Activated CD4-positive, alpha-beta T cell treated with anti-CD3 and anti-CD28 coated beads for 36 hours (primary cell): Measurements from ENCODE around the gene NCKAP5. TPM values are rescaled to one million over a fixed set of nuclear protein-coding genes. Genes with fewer than 3 reads are reported as not detected.
A peak's percentile ranks its signal among the peaks of the same experiment; 100 is the strongest.

Experiments used
- ATAC-seq: fragments of 200-7000 bp; cut with Tn5 transposase; one replicate; pipeline ENCODE4 v1.10.0; 2021; ENCODE audit warnings: mild to moderate bottlenecking, moderate library complexity
- CTCF ChIA-PET: fragments of 350-600 bp; sonication (Branson Sonifier 250); formaldehyde crosslinking; loops from one replicate; lab custom pipeline; 2021; ENCODE audit warnings: antibody characterized with exemption; lab: Charles Lee
- POLR2A ChIA-PET: fragments of 350-600 bp; sonication (Branson Sonifier 250); formaldehyde crosslinking; loops from one replicate; lab custom pipeline; 2021; ENCODE audit warnings: antibody characterized with exemption, inconsistent platforms; lab: Charles Lee
- DNase-seq: peaks from one replicate; pipeline ENCODE4 v3.0.0-alpha.2; 2020
- H3K27ac Mint-ChIP-seq: one replicate; pipeline ENCODE4 v1.8.0; 2021; ENCODE audit warnings: mixed read lengths
- H3K27me3 Mint-ChIP-seq: one replicate; pipeline ENCODE4 v1.8.0; 2021; ENCODE audit warnings: mixed read lengths
- H3K36me3 Mint-ChIP-seq: one replicate; pipeline ENCODE4 v1.8.0; 2021; ENCODE audit warnings: low read depth, mixed read lengths
- H3K4me1 Mint-ChIP-seq: one replicate; pipeline ENCODE4 v1.8.0; 2021; ENCODE audit warnings: mixed read lengths
- H3K4me3 Mint-ChIP-seq: one replicate; pipeline ENCODE4 v1.8.0; 2021; ENCODE audit warnings: mild to moderate bottlenecking, moderate library complexity, mixed read lengths
- H3K9me3 Mint-ChIP-seq: one replicate; pipeline ENCODE4 v1.8.0; 2021; ENCODE audit warnings: low read depth, mixed read lengths
- intact Hi-C, 2 experiments: fragments of 100-400 bp; cut with DNase I in 1 of 2; cut with micrococcal nuclease in 1 of 2; formaldehyde crosslinking; loops; one replicate each; pipeline versions ENCODE4 v1.14.2 to v1.15.1; 2022 to 2024; cut with DNase I, micrococcal nuclease
- total RNA-seq, 2 experiments: library from RNA; stranded (reverse); gene quantifications; one replicate each; pipeline ENCODE4 v1.2.3, GENCODE V29; 2021

The NCKAP5 gene
- total RNA-seq, 2 experiments from 2014 or later, result not detected

DNA sequence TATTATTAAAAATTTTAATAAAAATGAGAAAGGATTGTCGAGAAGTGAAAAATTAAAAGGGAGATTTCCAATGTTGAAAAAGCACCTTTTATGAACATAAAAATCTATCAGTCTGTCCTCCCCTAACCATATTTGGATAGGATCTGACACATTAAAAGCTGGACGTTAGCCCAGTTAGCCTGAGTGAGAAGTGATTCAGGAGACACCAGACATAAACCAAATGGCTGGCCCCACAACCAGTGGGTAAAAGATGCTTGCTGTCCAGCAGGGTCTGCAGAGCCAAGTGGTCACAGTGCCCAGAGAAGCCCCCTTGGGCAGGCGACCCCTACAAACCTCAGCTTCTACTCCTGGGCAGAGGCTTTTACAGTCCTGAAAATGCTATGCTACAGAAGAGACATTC is 644.5 kb downstream of the NCKAP5 start:
- Mint-ChIP-seq H3K27ac (no peak overlapping the region), H3K36me3 (no peaks in the 10 kb centered on the region), H3K4me1 (no peaks in the 10 kb centered on the region), H3K9me3 (peaks cover 2% of the 10 kb centered on the region), H3K4me3 (no peak overlapping the region), H3K27me3 (no peaks in the 10 kb centered on the region)
- ATAC-seq (no peak), DNase-seq (no peak)
- ChIA-PET CTCF (no interaction called here), POLR2A (no interaction called here)
- intact Hi-C loops, result no loop called here

DNA sequence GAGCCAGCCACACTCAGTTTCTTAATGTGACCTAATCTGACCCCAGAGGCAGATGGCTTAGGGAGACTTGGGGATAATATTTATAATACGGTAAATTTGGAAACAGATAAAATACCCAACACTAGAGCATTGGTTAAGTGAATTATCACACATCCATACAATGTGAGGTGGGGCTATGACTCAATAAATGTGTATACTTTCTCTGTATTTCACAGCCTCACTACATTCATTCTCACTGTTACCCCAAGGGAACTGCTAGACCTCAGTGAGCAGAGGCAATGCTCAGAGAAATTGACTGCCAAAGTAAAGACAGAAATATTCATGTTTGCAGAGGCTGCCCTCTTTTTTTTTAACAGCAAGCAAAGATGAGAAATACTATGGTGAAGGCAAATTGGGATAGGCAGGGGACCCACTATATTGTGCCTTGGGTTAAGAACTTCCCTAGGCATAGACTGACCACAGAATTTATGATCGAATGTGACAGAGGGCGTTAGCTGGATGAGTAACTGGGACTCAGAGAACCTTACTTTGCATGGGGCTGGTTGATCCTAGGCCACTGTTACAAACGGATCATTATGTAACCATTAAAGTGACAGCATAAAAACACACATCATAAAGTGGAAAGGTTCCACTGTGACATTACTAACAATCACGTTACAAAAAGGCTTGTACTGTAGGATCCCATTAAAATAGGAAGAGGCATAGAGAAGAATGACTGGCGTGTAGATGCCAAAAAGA is 652.3 kb downstream of the NCKAP5 start:
- H3K4me1 Mint-ChIP-seq, result no peaks in the 10 kb centered on the region
- H3K27me3 Mint-ChIP-seq, result no peaks in the 10 kb centered on the region
- ChIA-PET POLR2A (no interaction called here), CTCF (no interaction called here)
- no peak for DNase-seq
- no peak overlapping the region for H3K27ac Mint-ChIP-seq
- H3K9me3 Mint-ChIP-seq, result peaks cover 4% of the 10 kb centered on the region
- H3K4me3 Mint-ChIP-seq, result no peak overlapping the region
- ATAC-seq, result no peak
- no peaks in the 10 kb centered on the region for H3K36me3 Mint-ChIP-seq
- intact Hi-C loops, result no loop called here

DNA sequence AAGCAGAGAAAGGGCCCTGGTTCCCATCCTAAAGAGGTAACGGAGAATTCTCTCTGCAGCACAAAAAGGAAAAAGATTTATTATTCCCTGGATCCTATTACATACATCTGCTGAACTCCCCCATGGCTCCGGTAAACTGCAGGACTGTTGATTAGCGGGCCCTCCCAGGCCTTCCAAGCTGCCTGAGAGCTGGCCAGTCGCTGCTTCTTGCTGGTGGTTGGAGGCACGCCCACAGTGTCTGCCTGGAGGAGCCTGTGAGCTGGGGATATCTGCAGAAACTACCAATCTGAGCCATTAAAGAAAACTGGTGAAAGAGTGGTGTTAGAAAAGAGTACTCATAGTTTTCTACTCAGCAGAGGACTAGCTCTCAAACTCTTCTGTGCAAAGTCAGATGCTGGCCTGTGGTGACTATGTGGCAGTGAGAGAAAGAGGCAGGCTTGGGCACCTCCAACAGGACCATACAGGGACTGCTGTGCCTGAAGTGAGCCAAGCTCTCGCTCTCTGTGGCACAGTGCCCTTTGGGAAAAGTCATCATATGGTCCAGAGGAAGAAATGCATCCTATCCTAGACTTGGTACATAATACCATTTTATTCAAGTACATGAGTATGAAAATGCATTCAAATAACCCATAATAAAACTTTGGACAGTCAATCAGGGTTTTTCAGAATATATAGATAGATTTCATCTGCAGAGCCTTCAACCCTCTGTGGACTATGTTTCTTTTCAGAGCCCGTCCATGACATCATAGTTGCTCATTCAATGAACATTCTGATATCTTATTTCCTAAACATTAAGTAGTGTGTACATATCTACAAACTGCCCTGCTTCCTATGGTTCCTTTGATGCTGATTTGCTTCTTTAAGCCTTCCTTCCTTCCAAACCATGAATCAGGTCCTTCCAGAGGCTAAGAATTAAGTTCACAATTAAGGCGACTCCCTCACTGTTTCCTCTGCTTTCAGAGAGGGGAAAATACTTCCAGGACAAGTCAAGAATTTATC is 656.2 kb downstream of the NCKAP5 start:
- ATAC-seq (no peak), DNase-seq (no peak)
- POLR2A ChIA-PET, result no interaction called here
- Mint-ChIP-seq H3K36me3 (no peaks in the 10 kb centered on the region), H3K27ac (no peak overlapping the region), H3K9me3 (peaks cover 6% of the 10 kb centered on the region), H3K27me3 (no peaks in the 10 kb centered on the region), H3K4me3 (no peak overlapping the region), H3K4me1 (no peaks in the 10 kb centered on the region)
- intact Hi-C loops, result no loop called here
- CTCF ChIA-PET, result no interaction called here

DNA sequence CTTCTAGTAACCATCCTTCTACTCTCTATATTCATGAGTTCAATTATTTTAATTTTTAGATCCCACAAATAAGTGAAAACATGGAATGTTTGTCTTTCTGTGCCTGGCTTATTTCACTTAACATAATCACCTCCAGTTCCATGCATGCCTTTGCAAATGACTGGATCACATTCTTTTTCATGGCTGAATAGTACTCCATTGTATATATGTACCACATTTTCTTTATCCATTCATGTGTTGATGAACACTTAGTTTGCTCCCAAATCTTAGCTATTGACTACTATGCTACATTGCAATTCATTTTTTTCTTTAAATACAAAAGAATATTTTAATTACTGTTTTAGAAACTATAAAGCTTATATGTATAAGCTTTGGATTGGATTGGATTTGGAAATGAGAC is 657.8 kb downstream of the NCKAP5 start:
- ChIA-PET POLR2A (no interaction called here), CTCF (no interaction called here)
- Mint-ChIP-seq H3K27me3 (no peaks in the 10 kb centered on the region), H3K4me1 (no peaks in the 10 kb centered on the region), H3K36me3 (no peaks in the 10 kb centered on the region), H3K9me3 (peaks cover 6% of the 10 kb centered on the region), H3K27ac (no peak overlapping the region), H3K4me3 (no peak overlapping the region)
- DNase-seq (no peak), ATAC-seq (no peak)
- intact Hi-C loops, result no loop called here

DNA sequence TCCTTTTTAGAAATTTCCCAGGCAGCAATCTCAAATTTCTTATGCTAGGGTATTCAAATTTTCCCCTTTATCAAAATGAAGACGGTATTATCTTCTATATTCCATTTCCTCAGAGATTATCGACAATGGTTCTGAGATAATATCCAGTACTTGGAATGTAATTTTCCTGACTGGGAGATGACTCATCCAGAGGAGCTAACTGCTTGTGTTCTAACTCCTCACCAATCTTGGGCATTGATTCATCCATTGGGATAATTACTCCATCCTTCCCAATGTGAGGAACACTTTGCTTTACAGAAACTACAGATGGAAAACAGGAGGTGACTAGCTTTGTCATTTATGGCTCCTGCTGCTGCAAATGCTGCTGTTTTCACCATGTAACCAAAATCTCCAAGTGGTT is 658.8 kb downstream of the NCKAP5 start:
- H3K27ac Mint-ChIP-seq, result no peak overlapping the region
- intact Hi-C loops, result no loop called here

DNA sequence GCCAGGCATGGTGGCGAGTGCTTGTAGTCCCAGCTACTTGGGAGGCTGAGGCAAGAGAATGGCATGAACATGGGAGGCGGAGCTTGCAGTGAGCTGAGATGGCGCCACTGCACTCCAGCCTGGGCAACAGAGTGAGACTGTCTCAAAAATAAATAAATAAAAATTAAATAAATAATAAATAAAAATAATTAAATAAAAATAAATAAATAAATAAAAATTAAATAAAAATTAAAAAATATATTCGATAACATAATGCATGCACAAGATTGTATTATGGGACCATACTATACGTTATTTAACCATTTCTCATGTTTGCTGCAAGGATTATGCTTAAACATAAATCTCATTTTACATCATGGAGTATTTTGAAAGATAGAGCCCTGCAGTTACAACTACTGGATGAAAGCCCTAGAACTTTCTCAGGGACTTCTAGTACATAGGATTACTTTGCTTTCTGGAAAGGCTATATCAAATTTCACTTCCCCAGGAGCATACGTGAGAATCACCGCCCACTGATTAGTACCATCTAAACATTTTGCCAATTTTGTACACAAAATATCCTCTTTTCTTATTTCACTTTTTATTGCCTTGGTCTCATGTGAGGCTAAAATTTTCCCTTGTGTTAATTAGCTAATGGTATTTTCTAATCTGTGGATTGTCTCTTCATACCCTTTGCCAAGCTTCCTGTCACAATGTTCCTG is 664.0 kb downstream of the NCKAP5 start:
- no peak overlapping the region for H3K4me3 Mint-ChIP-seq
- DNase-seq (no peak), ATAC-seq (no peak)
- H3K9me3 Mint-ChIP-seq, result peaks cover 2% of the 10 kb centered on the region
- intact Hi-C loops, result no loop called here
- CTCF ChIA-PET, result no interaction called here
- no peak overlapping the region for H3K27ac Mint-ChIP-seq
- POLR2A ChIA-PET, result no interaction called here
- H3K4me1 Mint-ChIP-seq, result no peaks in the 10 kb centered on the region
- H3K27me3 Mint-ChIP-seq, result no peaks in the 10 kb centered on the region
- H3K36me3 Mint-ChIP-seq, result no peaks in the 10 kb centered on the region

More for the DNA sequence above, 658.8 kb downstream of the NCKAP5 start:
- Mint-ChIP-seq H3K4me3 (no peak overlapping the region), H3K27me3 (no peaks in the 10 kb centered on the region), H3K4me1 (no peaks in the 10 kb centered on the region), H3K9me3 (peaks cover 6% of the 10 kb centered on the region), H3K36me3 (no peaks in the 10 kb centered on the region)
- POLR2A ChIA-PET, result no interaction called here
- CTCF ChIA-PET, result interaction anchor here (0.6 kb wide), 1 partner anchor 31 kb away, joined by 3 read pairs; no protein-coding TSS in a partner anchor
- ATAC-seq (no peak), DNase-seq (no peak)

DNA sequence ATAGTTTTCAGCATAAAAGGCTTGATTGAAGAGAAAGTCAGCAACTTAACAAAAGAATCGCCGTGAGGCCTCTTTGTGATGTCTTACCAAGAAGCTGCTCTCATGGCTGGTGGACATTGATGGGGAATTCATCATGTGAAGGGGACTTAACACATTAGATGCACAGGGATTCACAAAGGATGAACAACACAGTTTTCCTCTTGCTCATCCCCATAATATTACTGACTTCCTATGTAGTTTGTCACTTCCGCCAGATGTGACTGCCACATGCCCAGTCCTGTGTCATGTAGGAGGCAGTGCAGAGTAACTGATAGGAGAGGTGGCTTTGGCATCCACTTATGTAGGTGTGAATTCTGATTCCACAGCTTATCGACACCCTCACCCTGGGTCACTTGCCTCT is 665.6 kb downstream of the NCKAP5 start:
- H3K27me3 Mint-ChIP-seq, result no peaks in the 10 kb centered on the region
- CTCF ChIA-PET, result no interaction called here
- H3K27ac Mint-ChIP-seq, result no peak overlapping the region
- no peaks in the 10 kb centered on the region for H3K4me1 Mint-ChIP-seq
- no peak for ATAC-seq
- intact Hi-C loops, result no loop called here
- DNase-seq, result no peak
- H3K36me3 Mint-ChIP-seq, result no peaks in the 10 kb centered on the region
- H3K4me3 Mint-ChIP-seq, result no peak overlapping the region
- POLR2A ChIA-PET, result no interaction called here
- peaks cover 7% of the 10 kb centered on the region for H3K9me3 Mint-ChIP-seq

DNA sequence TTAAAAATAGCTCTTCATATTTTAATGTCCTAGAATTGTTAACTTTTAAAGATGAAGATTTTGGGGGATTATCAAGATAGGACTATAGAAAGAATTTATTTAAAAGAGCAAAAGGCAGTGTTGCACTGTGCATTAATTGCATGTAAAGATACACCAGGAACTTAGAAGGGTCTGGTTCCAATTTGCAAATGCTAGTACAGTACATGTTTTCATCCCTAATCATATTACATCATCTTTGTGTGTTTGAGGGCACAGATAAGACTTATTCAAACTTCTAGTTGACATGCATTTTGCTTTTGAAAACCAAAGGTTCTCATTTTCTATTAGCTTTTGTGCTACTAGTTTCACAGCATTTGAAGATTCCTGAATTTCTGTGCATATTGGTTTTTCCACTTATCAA is 666.6 kb downstream of the NCKAP5 start:
- intact Hi-C loops, result no loop called here
- ChIA-PET CTCF (no interaction called here), POLR2A (no interaction called here)
- peaks cover 7% of the 10 kb centered on the region for H3K9me3 Mint-ChIP-seq
- no peaks in the 10 kb centered on the region for H3K4me1 Mint-ChIP-seq
- no peak for DNase-seq
- no peaks in the 10 kb centered on the region for H3K36me3 Mint-ChIP-seq
- no peak for ATAC-seq
- no peak overlapping the region for H3K4me3 Mint-ChIP-seq
- no peaks in the 10 kb centered on the region for H3K27me3 Mint-ChIP-seq
- H3K27ac Mint-ChIP-seq, result no peak overlapping the region

DNA sequence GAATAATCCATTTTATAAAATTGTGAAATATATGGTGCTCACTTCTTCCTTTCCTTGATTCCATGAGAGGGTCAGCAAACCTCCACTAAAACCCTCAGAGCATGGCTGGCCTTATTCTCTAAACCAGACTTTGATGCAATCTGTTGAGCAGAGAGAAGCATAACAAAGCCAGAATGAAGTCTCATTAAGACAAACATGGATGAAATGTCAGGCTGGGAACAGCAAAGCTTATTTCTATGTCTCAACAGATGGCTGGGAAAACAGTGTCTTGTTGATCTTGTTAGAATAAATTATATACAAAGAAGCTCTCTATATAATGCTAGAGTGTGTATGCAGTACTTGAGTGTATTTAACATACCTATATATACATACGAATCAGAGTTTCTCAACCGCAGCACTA is 671.2 kb downstream of the NCKAP5 start:
- ChIA-PET POLR2A (no interaction called here), CTCF (no interaction called here)
- DNase-seq (no peak), ATAC-seq (no peak)
- Mint-ChIP-seq H3K36me3 (no peaks in the 10 kb centered on the region), H3K4me3 (no peak overlapping the region), H3K27ac (no peak overlapping the region), H3K4me1 (peaks cover 5% of the 10 kb centered on the region), H3K27me3 (no peaks in the 10 kb centered on the region), H3K9me3 (peaks cover 5% of the 10 kb centered on the region)
- intact Hi-C loops, result no loop called here

DNA sequence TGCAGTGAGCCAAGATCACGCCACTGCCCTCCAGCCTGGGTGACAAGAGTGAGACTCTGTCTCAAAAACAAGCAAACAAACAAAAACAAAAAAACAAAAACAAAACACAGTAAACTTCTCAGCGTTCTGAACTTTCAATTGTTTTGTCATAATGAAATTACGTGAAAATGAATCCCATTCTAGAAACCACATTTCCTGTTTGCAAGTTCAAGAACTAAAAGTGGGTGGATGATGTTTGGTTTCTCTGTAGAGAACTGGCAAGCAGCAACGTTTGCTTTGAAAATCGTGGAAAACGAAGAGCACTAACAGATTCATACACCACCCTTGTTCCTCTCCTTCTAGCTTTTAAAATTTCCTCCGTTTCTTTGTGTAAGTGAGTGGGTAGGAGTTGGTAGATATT is 672.2 kb downstream of the NCKAP5 start:
- ATAC-seq, result peak; percentile 42
- Mint-ChIP-seq H3K36me3 (no peaks in the 10 kb centered on the region), H3K27ac (no peak overlapping the region), H3K4me3 (no peak overlapping the region), H3K4me1 (peaks cover 5% of the 10 kb centered on the region), H3K27me3 (no peaks in the 10 kb centered on the region), H3K9me3 (peaks cover 7% of the 10 kb centered on the region)
- no peak for DNase-seq
- CTCF ChIA-PET, result no interaction called here
- intact Hi-C loops, result no loop called here
- POLR2A ChIA-PET, result interaction anchor here (0.7 kb wide), 1 partner anchor 208 kb away, joined by 5 read pairs; no protein-coding TSS in a partner anchor

DNA sequence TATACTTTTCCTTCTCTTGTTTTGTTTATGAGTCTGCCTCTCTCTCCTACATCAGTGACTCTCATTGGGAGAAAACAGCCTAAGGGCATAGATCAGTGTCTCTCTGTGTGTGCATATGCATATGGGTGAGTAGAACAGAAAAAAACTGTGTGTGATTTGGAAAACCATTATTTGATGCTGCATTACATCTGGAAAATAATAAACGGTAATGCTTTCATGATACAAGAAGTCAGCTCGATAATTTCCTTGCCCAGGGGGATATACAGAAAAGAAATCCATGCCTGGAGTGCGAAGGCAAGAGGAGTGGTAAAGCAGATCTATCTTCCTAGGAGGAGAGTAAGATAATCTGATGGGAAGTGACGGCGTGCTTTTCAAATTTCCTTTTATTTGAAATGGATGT is 676.8 kb downstream of the NCKAP5 start:
- Mint-ChIP-seq H3K4me1 (peaks cover 5% of the 10 kb centered on the region), H3K4me3 (no peak overlapping the region), H3K27me3 (no peaks in the 10 kb centered on the region), H3K27ac (no peak overlapping the region), H3K9me3 (peaks cover 2% of the 10 kb centered on the region), H3K36me3 (no peaks in the 10 kb centered on the region)
- no peak for ATAC-seq
- no peak for DNase-seq
- CTCF ChIA-PET, result no interaction called here
- intact Hi-C loops, result no loop called here
- POLR2A ChIA-PET, result no interaction called here
